ENCODE results near the gene ARHGAP24. TPM values are rescaled to one million over a fixed set of nuclear protein-coding genes. Genes with fewer than 3 reads are reported as not detected.
A peak's percentile ranks its signal among the peaks of the same experiment; 100 is the strongest.

ARHGAP24 gene
- total and polyA plus RNA-seq, 8 donors = 22.0 to 35.0 (median 25.8) TPM

- Histone ChIP-seq H3K27me3 (no peaks in the 10 kb centered on the region), H3K36me3 (no peaks in the 10 kb centered on the region), H3K9me3 (no peaks in the 10 kb centered on the region), H3K27ac (peak overlapping the region; percentile 31 to 69), H3K4me1 (peaks cover 6 to 12% of the 10 kb centered on the region in 2 donors), H3K4me3 (no peak overlapping the region)
- no peak for TF ChIP-seq CTCF (IDR thresholded peaks at IDR 0.05)
- peak; percentile 53 for ATAC-seq
- DNase-seq = no peak
- intact Hi-C loops (cut with DNase I) = no loop called here
These were observed 303.1 kb downstream of the ARHGAP24 start for GRCh38 chr4:85777908-85778631.

- intact Hi-C loops (cut with DNase I) = no loop called here
- DNase-seq (peak in 1 of 4 donors; percentile 49), ATAC-seq (peak; percentile 55)
- H3K4me3 ChIP-seq = peak overlapping the region in 1 of 2 donors; percentile 2
- H3K9me3 ChIP-seq = no peaks in the 10 kb centered on the region
- peak overlapping the region; percentile 31 to 69 for H3K27ac ChIP-seq
- no peak for TF ChIP-seq CTCF (IDR thresholded peaks at IDR 0.05)
- H3K4me1 ChIP-seq = peaks cover 6 to 12% of the 10 kb centered on the region in 2 donors
- no peaks in the 10 kb centered on the region for H3K36me3 ChIP-seq
- no peaks in the 10 kb centered on the region for H3K27me3 ChIP-seq
These were observed 303.7 kb downstream of the ARHGAP24 start for GRCh38 chr4:85778632-85779131.

DNA sequence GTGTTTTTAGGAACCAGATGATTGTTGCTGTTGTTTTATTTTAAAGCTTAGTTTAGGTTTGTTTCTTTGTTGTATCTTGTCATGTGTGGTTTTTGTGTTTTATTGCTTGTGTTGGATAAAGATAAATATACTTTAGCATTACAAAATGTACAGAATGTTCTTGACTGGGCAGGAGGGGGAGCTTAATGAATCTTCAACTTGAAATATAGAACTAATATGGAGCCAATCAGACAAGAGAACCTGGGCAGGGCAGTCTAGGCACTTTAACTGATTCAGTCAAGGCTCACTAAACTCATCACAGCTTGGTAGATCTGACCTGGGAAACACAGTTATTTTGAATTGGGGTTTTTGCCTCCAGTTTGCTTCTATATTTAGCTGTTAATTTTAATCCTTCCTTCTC is 304.2 kb downstream of the ARHGAP24 start:
- Histone ChIP-seq H3K4me3 (peak overlapping the region in 1 of 2 donors; percentile 2), H3K27me3 (no peaks in the 10 kb centered on the region), H3K36me3 (no peaks in the 10 kb centered on the region), H3K9me3 (no peaks in the 10 kb centered on the region), H3K27ac (peak overlapping the region; percentile 31 to 69), H3K4me1 (peaks cover 8 to 12% of the 10 kb centered on the region in 2 donors)
- intact Hi-C loops (cut with DNase I) = no loop called here
- TF ChIP-seq CTCF (IDR thresholded peaks at IDR 0.05) = no peak
- ATAC-seq (peak; percentile 54), DNase-seq (no peak)

DNA sequence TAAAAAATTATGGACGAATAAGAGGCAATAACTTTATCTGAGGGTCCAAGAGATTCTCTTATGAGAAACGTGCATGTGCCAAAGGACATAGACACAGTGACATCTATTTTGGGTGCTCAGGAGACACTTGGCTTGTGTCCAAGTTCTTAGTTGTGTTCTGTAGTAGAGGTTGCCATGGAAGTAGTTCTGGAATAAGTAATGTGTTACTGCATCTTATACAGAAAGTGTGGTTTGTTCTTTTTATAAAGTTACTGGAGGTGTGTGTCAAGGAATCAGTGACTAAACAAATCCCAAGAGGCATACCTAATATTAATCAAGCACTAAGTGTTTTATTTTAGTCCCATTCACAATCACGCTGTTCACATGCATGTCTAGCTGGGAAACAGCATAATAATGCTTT is 305.7 kb downstream of the ARHGAP24 start:
- peak; percentile 15 for ATAC-seq
- DNase-seq = no peak
- Histone ChIP-seq H3K4me3 (no peak overlapping the region), H3K27ac (peak overlapping the region in 1 of 2 donors; percentile 43), H3K9me3 (no peaks in the 10 kb centered on the region), H3K36me3 (no peaks in the 10 kb centered on the region), H3K4me1 (peaks cover 10 to 12% of the 10 kb centered on the region in 2 donors), H3K27me3 (no peaks in the 10 kb centered on the region)
- TF ChIP-seq CTCF (IDR thresholded peaks at IDR 0.05) = no peak
- intact Hi-C loops (cut with DNase I) = no loop called here

- H3K9me3 ChIP-seq = no peaks in the 10 kb centered on the region
- H3K27me3 ChIP-seq = no peaks in the 10 kb centered on the region
- ATAC-seq (no peak), DNase-seq (no peak)
- peaks cover 3 to 6% of the 10 kb centered on the region in 2 donors for H3K4me1 ChIP-seq
- no peaks in the 10 kb centered on the region for H3K36me3 ChIP-seq
- H3K4me3 ChIP-seq = no peak overlapping the region
- peak overlapping the region in 1 of 2 donors; percentile 14 for H3K27ac ChIP-seq
- TF ChIP-seq CTCF (IDR thresholded peaks at IDR 0.05) = no peak
- intact Hi-C loops (cut with DNase I) = no loop called here
These were observed 308.5 kb downstream of the ARHGAP24 start for GRCh38 chr4:85783483-85783882.
